Gastroesophageal sphincter (tissue), 3 donors: Measurements from ENCODE around the gene SEL1L.

ENCODE experiments used
- CTCF ChIP-seq, 4 experiments: fragments of 200-600 bp in 2 of 4; fragments of 450-650 bp in 2 of 4; sonication (generic) in 1 of 4; IDR thresholded peaks; one replicate each; pipeline ENCODE4 v1.5.1; 2017 to 2019; ENCODE audit warnings: antibody characterized with exemption in 4 of 4, mild to moderate bottlenecking in 2 of 4, moderate library complexity in 2 of 4
- POLR2A ChIP-seq, 2 donors: fragments of 450-650 bp; IDR thresholded peaks; one replicate each; pipeline ENCODE4 v1.6.1; 2017; ENCODE audit warnings: antibody characterized with exemption in 2 of 2, mild to moderate bottlenecking in 2 of 2, moderate library complexity in 1 of 2

- TF ChIP-seq CTCF (IDR thresholded peaks at IDR 0.05) (no peak), POLR2A (IDR thresholded peaks at IDR 0.05) (no peak)
Observed at GRCh38 chr14:81571437-81571836, 37.8 kb upstream of the SEL1L start.
